Spleen (tissue), 11 donors: ENCODE measurements around the gene RBMS1. TPM values are rescaled to one million over a fixed set of nuclear protein-coding genes. Genes with fewer than 3 reads are reported as not detected.

Experiments
- DNase-seq: peaks from one replicate; pipeline ENCODE4 v3.0.0-alpha.2; 2020
- H3K27ac ChIP-seq, 8 donors: fragments of 200-600 bp; sonication (generic) in 7 of 8; 1 replicate in 4 of 8; 2 replicates in 4 of 8; pipeline versions ENCODE4 v1.5.0 to v1.8.0; 2016 to 2021; ENCODE audit warnings: inconsistent platforms in 4 of 8, mild to moderate bottlenecking in 4 of 8, moderate library complexity in 1 of 8
- H3K27me3 ChIP-seq, 7 donors: fragments of 200-600 bp; sonication (generic) in 6 of 7; replicated peaks in 1 of 7; 1 replicate in 4 of 7; 2 replicates in 3 of 7; pipeline versions ENCODE4 v1.5.0 to v1.8.0; 2016 to 2021; ENCODE audit warnings: inconsistent platforms in 3 of 7, mild to moderate bottlenecking in 1 of 7
- H3K36me3 ChIP-seq, 6 donors: fragments of 200-600 bp; sonication (generic) in 5 of 6; 1 replicate in 4 of 6; 2 replicates in 2 of 6; pipeline versions ENCODE4 v1.5.0 to v1.8.0; 2016 to 2021; ENCODE audit warnings: inconsistent platforms in 2 of 6
- H3K4me1 ChIP-seq, 6 donors: fragments of 200-600 bp; sonication (generic) in 5 of 6; 1 replicate in 3 of 6; 2 replicates in 3 of 6; pipeline versions ENCODE4 v1.5.0 to v1.8.0; 2016 to 2021; ENCODE audit warnings: inconsistent platforms in 3 of 6
- H3K4me3 ChIP-seq, 8 donors: fragments of 200-600 bp; sonication (generic) in 7 of 8; 1 replicate in 4 of 8; 2 replicates in 4 of 8; pipeline versions ENCODE4 v1.5.0 to v1.8.0; 2016 to 2021; ENCODE audit warnings: inconsistent platforms in 4 of 8, mild to moderate bottlenecking in 4 of 8, moderate library complexity in 2 of 8
- H3K9me3 ChIP-seq, 8 donors: fragments of 200-600 bp; sonication (generic) in 7 of 8; 1 replicate in 4 of 8; 2 replicates in 4 of 8; pipeline versions ENCODE4 v1.5.0 to v1.8.0; 2016 to 2021; ENCODE audit warnings: inconsistent platforms in 4 of 8
- CTCF ChIP-seq, 11 experiments: fragments of 200-600 bp in 7 of 11; fragments of 450-650 bp in 4 of 11; sonication (generic) in 4 of 11; IDR thresholded peaks in 8 of 11; conservative IDR thresholded peaks in 3 of 11; 1 replicate in 7 of 11; 2 replicates in 4 of 11; pipeline versions ENCODE4 v1.4.0 to v1.8.0; 2016 to 2021; ENCODE audit warnings: antibody characterized with exemption in 11 of 11, inconsistent platforms in 4 of 11, mild to moderate bottlenecking in 1 of 11
- POLR2A ChIP-seq, 3 donors: fragments of 450-650 bp; IDR thresholded peaks; one replicate each; pipeline ENCODE4 v1.5.1; 2017; ENCODE audit warnings: antibody characterized with exemption in 3 of 3, mild to moderate bottlenecking in 1 of 3
- POLR2AphosphoS5 ChIP-seq, 3 donors: sonication (generic); formaldehyde crosslinking; IDR thresholded peaks; one replicate each; pipeline ENCODE4 v1.5.1; 2017; ENCODE audit warnings: antibody characterized with exemption in 3 of 3
- WGBS, 5 donors: extraction: QIAGEN DNeasy Blood & Tissue Kit in 3 of 5; methylation state at CpG; one replicate each; pipeline versions ENCODE4 v1.1.5 to v1.1.7; 2013 to 2018; 5-methylcytosine and 5-hydroxymethylcytosine counted together
- intact Hi-C: fragments of 100-400 bp; cut with DNase I; formaldehyde crosslinking; loops from one replicate; pipeline ENCODE4 v1.15.0; 2023; ENCODE audit warnings: low total_unique reads
- polyA plus RNA-seq, 3 donors: library from polyadenylated mRNA; stranded (reverse); fragments of 200-250 nt; gene quantifications; one replicate each; pipeline ENCODE4 v1.2.1, GENCODE V29; 2013
- total RNA-seq, 7 donors: library from RNA; depleted of rRNA in 3 of 7; stranded (reverse); fragments of >200 nt in 3 of 7; fragmentation: NEBNext Ultra II Directional in 4 of 7; extraction: Animal tissue kit (Norgen Biotek cat#: 25700) in 4 of 7; gene quantifications; one replicate each; pipeline versions ENCODE4 v1.1.0 to v1.2.1, GENCODE V29; 2016 to 2021
- donor health status: healthy with polysubstance abuse.
- donor health status: DM: no; HTN: no; CAD: no; lungs with moderate emphysema.
- donor health status: DM: no; HTN: no; CAD: no.
- donor health status: Bipolar disorder and iron deficiency.
- donor health status: healthy.
- donor health status: DM: no; HTN: no; CAD: no.
- donor health status: DM: yes; HTN: yes; CAD: no.

The RBMS1 gene
- total and polyA plus RNA-seq, 10 donors = 18.8 to 151 (median 118) TPM

GRCh38 chr2:160317181-160318099 is 176.2 kb downstream of the RBMS1 start:
- peak overlapping the region in 4 of 8 donors; percentile 2 to 45 (median 29) for H3K27ac ChIP-seq

GRCh38 chr2:160315337-160315736 is 178.3 kb downstream of the RBMS1 start:
- Histone ChIP-seq H3K9me3 (no peaks in the 10 kb centered on the region), H3K4me3 (no peak overlapping the region), H3K27ac (peak overlapping the region in 1 of 8 donors; percentile 2), H3K4me1 (peaks cover 0 to 42% (median 22%) of the 10 kb centered on the region in 6 donors), H3K27me3 (no peaks in the 10 kb centered on the region), H3K36me3 (peaks cover 0 to 59% (median 19%) of the 10 kb centered on the region in 6 donors)
- 60 to 79% (median 70%) methylated on average over 2 of the region's 2 CpGs for WGBS, 5 donors
- intact Hi-C loops = no loop called here
- TF ChIP-seq CTCF (IDR thresholded peaks at IDR 0.05 in 8 of 11, conservative IDR thresholded peaks at IDR 0.05 in 3 of 11) (no peak), POLR2A (IDR thresholded peaks at IDR 0.05) (no peak), POLR2AphosphoS5 (IDR thresholded peaks at IDR 0.05) (no peak)
- DNase-seq = no peak

More at GRCh38 chr2:160317181-160318099, 176.2 kb downstream of the RBMS1 start:
- intact Hi-C loops = no loop called here
- DNase-seq = no peak
- TF ChIP-seq POLR2AphosphoS5 (IDR thresholded peaks at IDR 0.05) = no peak
- no peak for TF ChIP-seq CTCF (IDR thresholded peaks at IDR 0.05 in 8 of 11, conservative IDR thresholded peaks at IDR 0.05 in 3 of 11)
- TF ChIP-seq POLR2A (IDR thresholded peaks at IDR 0.05) = no peak
- Histone ChIP-seq H3K4me3 (no peak overlapping the region), H3K4me1 (peaks cover 4 to 63% (median 39%) of the 10 kb centered on the region in 6 donors), H3K27me3 (no peaks in the 10 kb centered on the region), H3K9me3 (no peaks in the 10 kb centered on the region), H3K36me3 (peaks cover 0 to 38% (median 11%) of the 10 kb centered on the region in 6 donors)
- WGBS, 5 donors = 81 to 88% (median 86%) methylated on average over 7 of the region's 7 CpGs

GRCh38 chr2:160310118-160310828 is 183.3 kb downstream of the RBMS1 start:
- DNase-seq = no peak
- 78 to 89% (median 87%) methylated on average over 8 of the region's 8 CpGs for WGBS, 5 donors
- no peak for TF ChIP-seq POLR2AphosphoS5 (IDR thresholded peaks at IDR 0.05)
- TF ChIP-seq POLR2A (IDR thresholded peaks at IDR 0.05) = no peak
- no peak for TF ChIP-seq CTCF (IDR thresholded peaks at IDR 0.05 in 8 of 11, conservative IDR thresholded peaks at IDR 0.05 in 3 of 11)
- H3K4me1 ChIP-seq = peaks cover 0 to 35% (median 4%) of the 10 kb centered on the region in 6 donors
- H3K36me3 ChIP-seq = peaks cover 0 to 87% (median 27%) of the 10 kb centered on the region in 6 donors
- H3K27me3 ChIP-seq = no peaks in the 10 kb centered on the region
- intact Hi-C loops = no loop called here
- no peaks in the 10 kb centered on the region for H3K9me3 ChIP-seq
- H3K27ac ChIP-seq = no peak overlapping the region
- no peak overlapping the region for H3K4me3 ChIP-seq

GRCh38 chr2:160309585-160309984 is 184.0 kb downstream of the RBMS1 start:
- H3K4me1 ChIP-seq = peaks cover 0 to 33% (median 4%) of the 10 kb centered on the region in 6 donors
- H3K9me3 ChIP-seq = no peaks in the 10 kb centered on the region

More at GRCh38 chr2:160309585-160309984, 184.0 kb downstream of the RBMS1 start:
- no peak for TF ChIP-seq POLR2A (IDR thresholded peaks at IDR 0.05)
- TF ChIP-seq POLR2AphosphoS5 (IDR thresholded peaks at IDR 0.05) = no peak
- TF ChIP-seq CTCF (IDR thresholded peaks at IDR 0.05 in 8 of 11, conservative IDR thresholded peaks at IDR 0.05 in 3 of 11) = no peak
- Histone ChIP-seq H3K27ac (peak overlapping the region in 1 of 8 donors; percentile 16), H3K36me3 (peaks cover 0 to 90% (median 27%) of the 10 kb centered on the region in 6 donors), H3K27me3 (no peaks in the 10 kb centered on the region), H3K4me3 (no peak overlapping the region)
- DNase-seq = no peak
- intact Hi-C loops = no loop called here
